Mononuclear cell (primary cell): Measurements from ENCODE around the gene CYP2A6. TPM values are rescaled to one million over a fixed set of nuclear protein-coding genes. Genes with fewer than 3 reads are reported as not detected.
"Not testable (repeated sequence)": the region's sequence is repeated elsewhere in the genome, so short reads cannot be mapped to it uniquely, and the experiment has no call there.

Source experiments
- H3K27me3 ChIP-seq: 2 replicates; pipeline ENCODE4 v1.6.0; 2011; ENCODE audit warnings: low read length, control low read depth; ENCODE audit not compliant: insufficient read depth
- H3K4me1 ChIP-seq: 2 replicates; pipeline ENCODE4 v1.5.1; 2011; ENCODE audit warnings: mild to moderate bottlenecking, low read length, control low read depth; ENCODE audit not compliant: insufficient read depth
- H3K4me3 ChIP-seq: 2 replicates; pipeline ENCODE4 v1.5.1; 2011; ENCODE audit warnings: mild to moderate bottlenecking, low read length, moderate library complexity
- H3K9me3 ChIP-seq: 2 replicates; pipeline ENCODE4 v1.5.1; 2011; ENCODE audit warnings: low read depth, mild to moderate bottlenecking, control low read depth, low read length
- total RNA-seq: library from RNA; depleted of rRNA; stranded (reverse); fragments of >200 nt; gene quantifications from one replicate; pipeline ENCODE4 v1.2.3, GENCODE V29; 2012

The CYP2A6 gene
- total RNA-seq, 1 donor: not detected

- not testable (repeated sequence) for H3K9me3 ChIP-seq, H3K27me3 ChIP-seq, H3K4me3 ChIP-seq
- H3K4me1 ChIP-seq: peaks cover 29% of the 10 kb centered on the region
These were observed 19.5 kb downstream of the CYP2A6 start for GRCh38 chr19:40830741-40831140.

DNA sequence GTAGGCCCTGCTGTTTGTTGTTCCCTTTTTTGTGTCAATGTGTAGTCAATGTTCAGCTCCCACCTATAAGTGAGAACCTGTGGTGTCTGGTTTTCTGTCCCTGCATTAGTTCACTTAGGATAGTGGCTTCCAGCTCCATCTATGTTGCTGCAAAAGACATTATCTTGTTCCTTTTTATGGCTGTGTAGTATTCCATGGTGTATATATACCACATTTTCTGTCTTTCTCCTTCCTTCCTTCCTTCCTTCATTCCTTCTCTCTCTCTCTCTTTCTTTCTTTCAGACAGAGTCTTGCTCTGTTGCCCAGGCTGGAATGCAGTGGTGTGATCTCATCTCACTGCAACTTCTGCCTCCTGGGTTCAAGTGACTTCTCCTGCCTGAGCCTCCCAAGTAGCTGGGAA, 21.0 kb downstream of the CYP2A6 start:
- no peak overlapping the region for H3K4me3 ChIP-seq
- H3K4me1 ChIP-seq: peaks cover 31% of the 10 kb centered on the region
- H3K27me3 ChIP-seq: no peaks in the 10 kb centered on the region
- no peaks in the 10 kb centered on the region for H3K9me3 ChIP-seq

- Histone ChIP-seq H3K4me1 (peaks cover 41% of the 10 kb centered on the region), H3K4me3 (no peak overlapping the region), H3K9me3 (no peaks in the 10 kb centered on the region), H3K27me3 (no peaks in the 10 kb centered on the region)
These were observed 22.6 kb downstream of the CYP2A6 start for GRCh38 chr19:40827386-40828247.

DNA sequence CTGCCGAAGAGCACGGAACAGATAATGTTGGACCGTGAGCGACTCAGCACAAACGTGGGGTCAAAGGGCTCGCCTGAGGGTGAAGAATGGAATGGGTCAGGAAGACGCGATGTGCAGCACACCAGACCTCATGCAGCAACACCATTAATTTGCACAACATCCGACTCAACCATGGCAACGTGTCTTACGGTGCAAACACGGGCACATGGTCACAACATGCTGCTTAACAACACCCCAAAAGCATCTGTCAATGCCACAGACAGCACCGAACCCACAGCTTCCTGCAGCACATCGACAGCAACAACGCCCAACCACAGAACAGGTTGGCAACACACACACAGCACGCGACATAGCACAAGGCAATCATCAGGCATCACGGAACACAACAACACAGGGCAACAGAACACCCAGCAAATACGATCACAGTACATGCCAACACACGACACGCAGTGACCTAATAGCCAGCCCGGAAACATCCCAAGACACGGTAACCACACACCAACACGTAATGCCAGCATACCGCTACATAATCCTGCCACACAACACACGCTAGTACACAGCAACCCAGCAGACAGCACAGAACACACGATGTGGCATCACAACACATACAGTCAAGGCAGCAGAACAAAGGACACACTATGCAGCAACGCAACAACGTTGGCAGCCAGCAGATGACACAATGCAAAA, 23.4 kb downstream of the CYP2A6 start:
- H3K4me3 ChIP-seq, H3K27me3 ChIP-seq, H3K9me3 ChIP-seq: not testable (repeated sequence)
- peaks cover 42% of the 10 kb centered on the region for H3K4me1 ChIP-seq

DNA sequence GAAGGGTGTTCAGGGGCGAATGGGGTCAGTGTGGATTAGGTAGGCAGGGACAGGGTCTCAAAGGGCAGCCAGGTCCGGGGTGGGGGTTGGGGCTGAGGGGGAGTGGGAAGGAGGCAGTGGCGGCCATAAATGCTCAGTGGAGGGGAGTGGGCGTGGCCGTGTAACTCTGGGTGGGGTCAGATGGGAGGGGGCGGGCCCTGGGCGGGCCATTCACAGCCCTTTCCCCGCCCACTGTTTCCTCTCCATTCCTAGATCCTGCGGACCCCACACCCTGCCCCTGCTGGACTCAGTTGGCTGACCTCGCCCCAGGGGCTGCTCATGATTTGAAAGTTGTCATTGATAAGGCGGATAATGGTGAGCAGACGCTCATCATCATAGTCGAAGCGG, 23.9 kb downstream of the CYP2A6 start:
- not testable (repeated sequence) for H3K27me3 ChIP-seq, H3K4me3 ChIP-seq, H3K9me3 ChIP-seq
- peaks cover 37% of the 10 kb centered on the region for H3K4me1 ChIP-seq

DNA sequence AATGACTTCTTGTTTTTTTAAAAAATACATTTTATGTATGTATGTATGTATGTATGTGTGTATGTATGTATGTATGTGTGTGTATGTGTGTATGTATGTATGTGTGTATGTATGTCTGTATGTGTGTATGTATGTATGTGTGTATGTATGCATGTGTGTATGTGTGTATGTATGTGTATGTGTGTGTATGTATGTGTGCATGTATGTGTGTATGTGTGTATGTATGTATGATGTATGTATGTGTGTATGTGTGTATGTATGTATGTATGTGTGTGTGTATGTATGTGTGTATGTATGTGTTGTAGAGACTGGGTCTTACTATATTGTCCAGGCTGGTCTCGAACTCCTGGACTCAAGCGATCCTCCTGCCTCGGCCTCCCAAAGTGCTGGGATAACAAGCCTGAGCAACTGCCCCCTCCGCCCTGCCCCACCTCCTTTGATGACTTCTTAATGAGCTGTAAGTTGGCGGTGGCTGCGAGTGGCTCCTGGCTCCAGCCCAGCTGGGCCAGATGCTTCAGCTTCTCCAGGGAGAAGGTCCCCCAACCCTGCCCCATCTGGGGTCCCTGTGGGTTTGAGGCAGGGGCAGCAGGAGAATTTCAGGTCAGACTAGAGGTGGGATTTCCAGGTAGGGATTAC, 24.7 kb downstream of the CYP2A6 start:
- H3K4me3 ChIP-seq, H3K27me3 ChIP-seq, H3K9me3 ChIP-seq: not testable (repeated sequence)
- peaks cover 36% of the 10 kb centered on the region for H3K4me1 ChIP-seq

DNA sequence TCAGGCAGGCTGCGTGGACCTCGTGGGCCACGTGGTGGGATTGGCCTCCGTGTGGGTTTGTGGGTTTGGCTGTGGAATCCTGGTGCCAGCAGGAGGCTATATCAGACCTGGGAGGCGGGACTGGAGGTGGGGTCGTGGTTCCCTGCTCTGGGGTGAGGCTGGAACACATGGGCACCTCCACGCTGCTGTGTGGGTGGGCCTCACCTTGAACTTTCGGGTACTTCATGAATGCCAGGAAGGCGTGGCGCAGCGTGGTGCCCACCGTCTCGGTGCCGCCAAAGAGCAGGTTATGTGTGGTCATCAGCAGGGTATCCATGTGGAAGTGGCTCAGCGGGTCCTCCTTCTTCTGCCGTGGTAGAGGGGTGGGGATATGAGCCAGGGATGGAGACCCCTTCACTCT, 25.3 kb downstream of the CYP2A6 start:
- peaks cover 39% of the 10 kb centered on the region for H3K4me1 ChIP-seq
- H3K4me3 ChIP-seq, H3K9me3 ChIP-seq, H3K27me3 ChIP-seq: not testable (repeated sequence)

GRCh38 chr19:40822704-40823553, 27.3 kb downstream of the CYP2A6 start:
- H3K27me3 ChIP-seq, H3K4me3 ChIP-seq, H3K9me3 ChIP-seq: not testable (repeated sequence)
- H3K4me1 ChIP-seq: peaks cover 58% of the 10 kb centered on the region

- H3K4me1 ChIP-seq: peaks cover 60% of the 10 kb centered on the region
- H3K4me3 ChIP-seq: no peak overlapping the region
- no peaks in the 10 kb centered on the region for H3K27me3 ChIP-seq
- no peaks in the 10 kb centered on the region for H3K9me3 ChIP-seq
These were observed 28.1 kb downstream of the CYP2A6 start for GRCh38 chr19:40822161-40822560.

GRCh38 chr19:40819479-40820234, 30.6 kb downstream of the CYP2A6 start:
- H3K4me1 ChIP-seq: peaks cover 49% of the 10 kb centered on the region
- not testable (repeated sequence) for H3K9me3 ChIP-seq, H3K27me3 ChIP-seq, H3K4me3 ChIP-seq

DNA sequence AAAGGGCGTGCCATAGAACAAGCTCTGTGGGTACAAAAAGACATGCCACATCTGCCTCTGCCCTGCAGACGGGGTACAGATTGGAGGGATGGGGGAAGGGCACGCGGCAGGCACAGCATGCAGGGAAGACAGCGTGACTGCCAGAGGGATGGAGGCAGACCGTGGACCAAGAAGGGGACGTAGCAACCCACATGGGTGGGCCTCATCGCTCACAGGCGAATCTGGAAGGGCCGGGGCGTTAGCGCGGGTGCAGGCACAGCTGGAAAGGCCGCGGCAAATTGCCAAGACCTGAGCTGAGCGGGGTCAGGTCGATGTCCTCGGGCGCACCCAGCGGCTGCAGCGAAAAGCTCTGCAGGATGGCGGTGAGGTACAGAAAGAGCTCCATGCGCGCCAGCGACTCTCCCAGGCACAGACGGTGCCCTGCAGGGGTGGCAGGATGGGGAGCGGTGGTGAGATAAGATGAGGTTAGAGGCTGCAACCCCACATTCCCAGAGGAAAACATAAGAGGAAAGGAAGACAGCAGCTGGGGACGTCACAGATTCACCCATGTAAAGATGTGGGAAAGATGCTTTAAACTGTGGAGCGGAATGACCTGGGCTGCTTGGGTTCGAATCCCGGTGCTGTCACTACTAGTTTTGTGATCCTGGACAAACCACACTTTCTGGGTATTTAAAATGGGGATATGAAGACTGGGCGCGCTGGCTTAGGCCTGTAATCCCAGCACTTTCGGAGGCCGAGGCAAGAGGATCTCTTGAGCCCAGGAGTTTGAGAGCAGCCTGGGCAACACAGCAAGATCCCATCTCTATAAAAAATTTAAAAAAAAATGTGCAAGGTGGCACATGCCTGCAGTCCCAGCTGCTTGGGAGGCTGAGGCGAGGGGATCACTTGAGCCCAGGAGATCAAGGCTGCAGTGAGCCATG, 31.5 kb downstream of the CYP2A6 start:
- H3K9me3 ChIP-seq, H3K27me3 ChIP-seq: not testable (repeated sequence)
- Histone ChIP-seq H3K4me3 (peak overlapping the region; percentile 9), H3K4me1 (peaks cover 43% of the 10 kb centered on the region)

GRCh38 chr19:40815223-40815622, 35.0 kb downstream of the CYP2A6 start:
- H3K4me1 ChIP-seq: peaks cover 44% of the 10 kb centered on the region
- no peaks in the 10 kb centered on the region for H3K27me3 ChIP-seq
- no peak overlapping the region for H3K4me3 ChIP-seq
- no peaks in the 10 kb centered on the region for H3K9me3 ChIP-seq

DNA sequence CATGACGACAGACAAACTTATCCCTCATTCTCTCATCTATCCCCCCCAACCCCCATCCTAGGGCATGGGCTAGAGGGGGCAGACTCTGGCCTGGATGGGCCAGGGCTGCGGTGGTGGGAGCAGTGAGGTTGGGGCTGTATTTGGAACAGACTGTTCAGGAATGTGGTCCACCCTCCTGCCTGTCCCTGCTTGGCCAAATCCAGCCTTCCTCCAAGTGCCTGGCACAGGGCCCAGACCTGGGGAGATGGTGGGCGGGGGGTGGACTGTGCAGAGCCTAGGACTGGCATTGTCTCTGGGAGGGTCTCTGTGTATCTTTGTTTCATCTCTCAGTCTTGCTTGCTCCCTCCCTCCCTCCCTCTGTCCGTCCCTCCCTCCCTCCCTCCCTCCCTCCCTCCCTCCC, 37.1 kb downstream of the CYP2A6 start:
- no peak overlapping the region for H3K4me3 ChIP-seq
- H3K27me3 ChIP-seq: no peaks in the 10 kb centered on the region
- peaks cover 35% of the 10 kb centered on the region for H3K4me1 ChIP-seq
- no peaks in the 10 kb centered on the region for H3K9me3 ChIP-seq
